Mesothelial cell of epicardium (in vitro differentiated cells): ENCODE data around the gene PLK2. TPM values are rescaled to one million over a fixed set of nuclear protein-coding genes. Genes with fewer than 3 reads are reported as not detected.

Source experiments
- DNase-seq, 2 experiments: peaks; one replicate each; pipeline ENCODE4 v3.0.0; 2021; ENCODE audit warnings: low spot score in 2 of 2; ENCODE audit not compliant: unreplicated experiment in 2 of 2
- H3K27ac Mint-ChIP-seq: 2 replicates; pipeline ENCODE4 v1.8.0; 2021; ENCODE audit warnings: mixed read lengths
- H3K27me3 Mint-ChIP-seq: 2 replicates; pipeline ENCODE4 v1.8.0; 2021; ENCODE audit warnings: low read depth, mixed read lengths
- H3K36me3 Mint-ChIP-seq: 2 replicates; pipeline ENCODE4 v1.8.0; 2021; ENCODE audit warnings: mixed read lengths
- H3K4me1 Mint-ChIP-seq: 2 replicates; pipeline ENCODE4 v1.8.0; 2021; ENCODE audit warnings: mixed read lengths
- H3K4me3 Mint-ChIP-seq: 2 replicates; pipeline ENCODE4 v1.8.0; 2021; ENCODE audit warnings: mild to moderate bottlenecking, moderate library complexity, mixed read lengths
- H3K9me3 Mint-ChIP-seq: 2 replicates; pipeline ENCODE4 v1.8.0; 2021; ENCODE audit warnings: mixed read lengths
- total RNA-seq: library from RNA; stranded (reverse); gene quantifications from 3 replicates; pipeline ENCODE4 v1.2.1, GENCODE V29; 2021
- TF ChIP-seq, protein P1 (sequence below): fragments of 200-600 bp; sonication (generic); IDR thresholded peaks from one replicate; pipeline ENCODE4 v1.5.0; 2021; ENCODE audit warnings: antibody characterized with exemption; ENCODE audit not compliant: unreplicated experiment

PLK2 gene
- total RNA-seq, 1 donor from 2014 or later = 549 TPM

DNA sequence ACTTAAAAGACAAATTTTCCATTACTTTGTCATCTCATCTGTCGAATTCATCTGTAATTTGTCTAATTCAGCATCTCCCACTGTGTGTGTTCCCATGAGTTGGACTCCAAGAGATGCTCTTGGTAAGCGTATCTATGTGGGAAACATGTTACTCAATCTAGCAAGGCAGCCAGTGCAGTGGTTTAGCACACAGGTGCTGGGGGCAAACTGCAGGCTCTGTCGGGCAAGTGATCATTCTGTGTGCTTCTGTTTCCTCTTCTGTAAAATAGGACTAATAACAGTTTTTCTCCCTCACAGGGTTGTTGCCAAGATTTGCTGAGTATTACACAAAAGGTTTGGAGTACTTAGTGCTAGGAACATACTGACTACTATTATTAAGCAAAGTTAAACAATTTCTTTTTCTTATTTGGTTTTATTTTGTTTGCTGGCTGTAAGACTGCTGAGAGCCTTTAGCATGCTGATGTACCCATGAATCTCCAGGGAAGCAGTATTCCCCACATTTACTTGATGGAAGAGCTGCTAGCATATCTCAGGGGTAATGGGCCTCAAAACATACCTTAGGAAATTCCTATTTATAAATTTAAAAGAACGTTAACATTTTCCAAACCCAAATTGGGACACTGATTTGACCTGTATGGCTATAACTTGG, 30.6 kb upstream of the PLK2 start:
- DNase-seq = no peak
- no peak overlapping the region for H3K27ac Mint-ChIP-seq
- no peaks in the 10 kb centered on the region for H3K9me3 Mint-ChIP-seq
- TF ChIP-seq, protein P1, sequence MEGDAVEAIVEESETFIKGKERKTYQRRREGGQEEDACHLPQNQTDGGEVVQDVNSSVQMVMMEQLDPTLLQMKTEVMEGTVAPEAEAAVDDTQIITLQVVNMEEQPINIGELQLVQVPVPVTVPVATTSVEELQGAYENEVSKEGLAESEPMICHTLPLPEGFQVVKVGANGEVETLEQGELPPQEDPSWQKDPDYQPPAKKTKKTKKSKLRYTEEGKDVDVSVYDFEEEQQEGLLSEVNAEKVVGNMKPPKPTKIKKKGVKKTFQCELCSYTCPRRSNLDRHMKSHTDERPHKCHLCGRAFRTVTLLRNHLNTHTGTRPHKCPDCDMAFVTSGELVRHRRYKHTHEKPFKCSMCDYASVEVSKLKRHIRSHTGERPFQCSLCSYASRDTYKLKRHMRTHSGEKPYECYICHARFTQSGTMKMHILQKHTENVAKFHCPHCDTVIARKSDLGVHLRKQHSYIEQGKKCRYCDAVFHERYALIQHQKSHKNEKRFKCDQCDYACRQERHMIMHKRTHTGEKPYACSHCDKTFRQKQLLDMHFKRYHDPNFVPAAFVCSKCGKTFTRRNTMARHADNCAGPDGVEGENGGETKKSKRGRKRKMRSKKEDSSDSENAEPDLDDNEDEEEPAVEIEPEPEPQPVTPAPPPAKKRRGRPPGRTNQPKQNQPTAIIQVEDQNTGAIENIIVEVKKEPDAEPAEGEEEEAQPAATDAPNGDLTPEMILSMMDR = no peak
- peaks cover 12% of the 10 kb centered on the region for H3K4me1 Mint-ChIP-seq
- no peaks in the 10 kb centered on the region for H3K36me3 Mint-ChIP-seq
- peaks cover 14% of the 10 kb centered on the region for H3K27me3 Mint-ChIP-seq
- no peak overlapping the region for H3K4me3 Mint-ChIP-seq

DNA sequence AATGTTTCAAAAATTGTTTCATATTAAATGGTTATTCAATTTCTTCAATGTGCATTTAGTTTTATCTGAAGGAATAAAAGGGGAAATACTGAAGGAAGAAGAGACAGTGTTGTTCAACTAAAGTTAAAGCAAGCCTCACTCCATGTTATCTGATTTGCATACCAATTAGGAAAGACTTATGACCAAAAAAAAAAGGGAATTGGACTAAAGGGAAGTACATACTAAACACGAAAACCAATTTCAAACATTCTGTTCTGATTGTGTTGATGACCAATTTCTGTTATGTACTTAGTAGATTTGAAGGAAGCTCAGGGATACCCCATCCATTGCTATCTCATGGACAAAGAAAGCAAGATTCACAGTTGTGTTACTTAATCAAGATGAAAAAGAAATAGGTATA, 26.4 kb upstream of the PLK2 start:
- DNase-seq = no peak
- TF ChIP-seq, protein P1 = no peak
- H3K4me3 Mint-ChIP-seq = no peak overlapping the region
- H3K27ac Mint-ChIP-seq = no peak overlapping the region
- no peaks in the 10 kb centered on the region for H3K36me3 Mint-ChIP-seq
- no peaks in the 10 kb centered on the region for H3K9me3 Mint-ChIP-seq
- H3K4me1 Mint-ChIP-seq = peaks cover 3% of the 10 kb centered on the region
- peaks cover 14% of the 10 kb centered on the region for H3K27me3 Mint-ChIP-seq

DNA sequence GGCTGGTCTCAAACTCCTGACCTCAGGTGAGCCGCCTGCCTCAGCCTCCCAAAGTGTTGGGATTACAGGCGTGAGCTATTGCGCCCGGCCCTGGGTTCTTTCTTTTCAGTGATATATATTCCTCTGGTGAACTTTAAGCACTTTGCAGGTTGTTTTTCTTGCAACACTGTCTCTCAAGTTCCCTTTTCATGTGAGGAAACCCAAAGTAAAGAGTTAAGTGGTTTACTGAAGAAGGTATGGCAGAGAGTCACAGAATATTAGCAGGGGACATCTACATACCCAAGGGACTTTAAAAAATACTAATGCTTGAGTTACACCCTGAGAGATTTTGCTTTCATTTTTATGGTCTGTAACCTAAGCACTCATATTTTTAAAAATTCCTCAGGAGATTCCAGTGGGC, 24.6 kb upstream of the PLK2 start:
- no peaks in the 10 kb centered on the region for H3K9me3 Mint-ChIP-seq
- no peak overlapping the region for H3K27ac Mint-ChIP-seq

DNA sequence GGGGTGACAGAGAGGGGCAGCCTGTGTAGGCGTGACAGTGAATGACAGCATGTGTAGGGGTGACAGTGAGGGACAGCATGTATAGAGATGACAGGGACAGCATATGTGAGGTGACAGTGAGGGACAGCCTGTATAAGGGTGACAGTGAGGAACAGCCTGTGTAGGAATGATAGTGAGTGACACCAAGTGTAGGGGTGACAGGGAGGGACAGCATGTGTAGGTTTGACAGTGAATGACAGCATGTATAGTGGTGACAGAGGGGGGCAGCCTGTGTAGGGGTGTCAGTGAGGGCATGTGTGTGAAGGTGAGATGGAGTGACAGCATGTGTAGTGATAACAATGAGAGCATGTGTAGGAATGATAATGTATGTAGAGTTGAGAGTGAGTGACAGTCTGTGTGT, 22.6 kb upstream of the PLK2 start:
- TF ChIP-seq, protein P1 = no peak
- DNase-seq = no peak
- Mint-ChIP-seq H3K36me3 (no peaks in the 10 kb centered on the region), H3K27me3 (peaks cover 4% of the 10 kb centered on the region), H3K4me3 (no peak overlapping the region), H3K9me3 (no peaks in the 10 kb centered on the region), H3K4me1 (no peaks in the 10 kb centered on the region), H3K27ac (no peak overlapping the region)

More for the DNA sequence above, 24.6 kb upstream of the PLK2 start:
- no peak overlapping the region for H3K4me3 Mint-ChIP-seq
- no peaks in the 10 kb centered on the region for H3K4me1 Mint-ChIP-seq
- no peaks in the 10 kb centered on the region for H3K36me3 Mint-ChIP-seq
- H3K27me3 Mint-ChIP-seq = peaks cover 8% of the 10 kb centered on the region
- TF ChIP-seq, protein P1 = no peak
- no peak for DNase-seq

DNA sequence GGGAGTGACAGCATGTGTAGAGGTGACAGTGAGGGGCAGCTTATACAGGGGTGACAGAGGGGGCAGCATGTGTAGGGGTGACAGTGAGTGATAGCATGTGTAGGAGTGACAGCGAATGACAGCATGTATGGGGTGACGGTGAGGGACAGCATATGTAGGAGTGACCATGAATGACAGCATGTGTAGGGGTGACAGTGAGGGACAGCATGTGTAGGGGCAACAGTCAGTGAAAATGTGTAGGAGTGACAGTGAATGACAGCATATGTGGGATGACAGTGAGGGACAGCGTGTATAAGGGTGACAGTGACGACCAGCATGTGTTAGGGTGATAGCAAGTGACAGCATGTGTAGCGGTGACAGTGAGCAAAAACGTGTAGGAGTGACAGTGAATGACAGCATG, 21.9 kb upstream of the PLK2 start:
- Mint-ChIP-seq H3K4me1 (no peaks in the 10 kb centered on the region), H3K27me3 (peaks cover 4% of the 10 kb centered on the region), H3K27ac (no peak overlapping the region), H3K4me3 (no peak overlapping the region), H3K36me3 (no peaks in the 10 kb centered on the region), H3K9me3 (no peaks in the 10 kb centered on the region)
- DNase-seq = no peak
- TF ChIP-seq, protein P1 = no peak
